Kidney epithelial cell (primary cell): ENCODE measurements around the gene GRM7. TPM values are rescaled to one million over a fixed set of nuclear protein-coding genes. Genes with fewer than 3 reads are reported as not detected.

ENCODE experiments used
- DNase-seq: peaks from one replicate; pipeline ENCODE4 v3.0.0-alpha.2; 2010; ENCODE audit warnings: low read depth
- H3K27me3 ChIP-seq: 2 replicates; pipeline ENCODE4 v1.6.0; 2011; ENCODE audit warnings: low read length; ENCODE audit not compliant: control insufficient read depth, insufficient read depth
- H3K36me3 ChIP-seq: 2 replicates; pipeline ENCODE4 v1.5.1; 2011; ENCODE audit warnings: low read length; ENCODE audit not compliant: control insufficient read depth, insufficient read depth
- H3K4me3 ChIP-seq: 2 replicates; pipeline ENCODE4 v1.5.1; 2011; ENCODE audit warnings: low read depth, mild to moderate bottlenecking, control low read depth, low read length
- total RNA-seq: library from RNA; depleted of rRNA; stranded (reverse); fragments of >200 nt; gene quantifications from 2 replicates; pipeline ENCODE4 v1.2.3, GENCODE V29; 2015
- TF ChIP-seq, protein P1 (sequence below): IDR thresholded peaks from 2 replicates; pipeline ENCODE4 v1.5.1; 2011; ENCODE audit warnings: mild to moderate bottlenecking, moderate library complexity, low read length, control low read depth, inconsistent platforms; ENCODE audit not compliant: insufficient read depth, poor library complexity, severe bottlenecking

Gene GRM7
- total RNA-seq, 1 donor from 2014 or later, result 0.17 TPM

DNA sequence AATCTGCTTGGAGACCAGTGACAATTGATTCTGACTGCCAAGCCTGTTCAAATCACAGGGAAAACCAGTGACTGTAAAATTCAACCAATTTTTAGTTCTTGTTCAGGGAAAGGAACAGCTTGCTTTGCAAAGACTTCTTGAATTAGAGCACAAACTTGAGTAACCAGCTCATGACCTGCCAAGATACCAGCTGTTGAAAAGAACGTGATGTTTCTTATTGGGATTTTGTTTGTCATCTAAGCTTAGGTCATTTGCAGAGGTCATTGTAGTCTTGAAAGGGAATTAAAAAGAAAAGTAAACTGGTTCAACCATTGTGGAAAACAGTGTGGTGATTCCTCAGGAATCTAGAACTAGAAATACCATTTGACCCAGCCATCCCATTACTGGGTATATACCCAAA, 428.2 kb downstream of the GRM7 start:
- TF ChIP-seq, protein P1, sequence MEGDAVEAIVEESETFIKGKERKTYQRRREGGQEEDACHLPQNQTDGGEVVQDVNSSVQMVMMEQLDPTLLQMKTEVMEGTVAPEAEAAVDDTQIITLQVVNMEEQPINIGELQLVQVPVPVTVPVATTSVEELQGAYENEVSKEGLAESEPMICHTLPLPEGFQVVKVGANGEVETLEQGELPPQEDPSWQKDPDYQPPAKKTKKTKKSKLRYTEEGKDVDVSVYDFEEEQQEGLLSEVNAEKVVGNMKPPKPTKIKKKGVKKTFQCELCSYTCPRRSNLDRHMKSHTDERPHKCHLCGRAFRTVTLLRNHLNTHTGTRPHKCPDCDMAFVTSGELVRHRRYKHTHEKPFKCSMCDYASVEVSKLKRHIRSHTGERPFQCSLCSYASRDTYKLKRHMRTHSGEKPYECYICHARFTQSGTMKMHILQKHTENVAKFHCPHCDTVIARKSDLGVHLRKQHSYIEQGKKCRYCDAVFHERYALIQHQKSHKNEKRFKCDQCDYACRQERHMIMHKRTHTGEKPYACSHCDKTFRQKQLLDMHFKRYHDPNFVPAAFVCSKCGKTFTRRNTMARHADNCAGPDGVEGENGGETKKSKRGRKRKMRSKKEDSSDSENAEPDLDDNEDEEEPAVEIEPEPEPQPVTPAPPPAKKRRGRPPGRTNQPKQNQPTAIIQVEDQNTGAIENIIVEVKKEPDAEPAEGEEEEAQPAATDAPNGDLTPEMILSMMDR, result no peak
- H3K36me3 ChIP-seq, result no peaks in the 10 kb centered on the region
- no peak overlapping the region for H3K4me3 ChIP-seq
- H3K27me3 ChIP-seq, result no peaks in the 10 kb centered on the region
- no peak for DNase-seq

DNA sequence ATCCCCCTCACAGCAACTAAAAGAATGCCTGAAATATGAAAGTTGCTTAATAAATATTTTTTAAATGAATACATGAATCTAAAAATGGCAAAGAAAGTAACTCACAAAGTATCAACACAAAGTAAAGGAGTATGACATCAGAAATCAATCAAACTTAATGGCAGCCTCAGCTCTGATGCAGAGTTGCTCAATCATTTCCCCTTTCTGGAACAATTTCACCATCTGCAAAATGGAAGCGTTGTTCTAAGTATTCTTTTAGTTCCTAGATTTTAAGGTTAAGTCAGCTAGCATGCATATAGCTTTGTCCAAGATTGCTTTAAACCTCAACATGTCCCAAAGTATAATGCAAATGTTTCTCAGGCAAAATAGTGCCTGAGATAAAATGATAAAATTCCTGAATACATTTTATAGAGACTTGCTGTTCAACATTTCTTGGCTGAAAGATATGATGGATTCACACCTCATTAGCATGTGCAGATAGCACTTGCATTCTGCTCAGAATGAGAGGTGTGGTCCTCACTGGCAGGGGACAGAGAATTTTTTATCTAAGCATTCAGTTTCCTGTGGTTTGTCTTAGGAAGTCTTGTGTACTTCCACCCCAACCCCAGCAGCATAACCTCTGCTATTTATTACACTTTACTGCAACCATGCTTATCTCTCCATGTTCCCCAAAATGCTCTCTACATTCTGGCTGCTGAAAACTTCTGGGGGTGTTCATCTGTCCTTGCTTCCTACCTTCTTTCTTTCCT, 429.3 kb downstream of the GRM7 start:
- H3K27me3 ChIP-seq, result no peaks in the 10 kb centered on the region
- DNase-seq, result no peak
- TF ChIP-seq, protein P1, result no peak
- H3K36me3 ChIP-seq, result no peaks in the 10 kb centered on the region
- H3K4me3 ChIP-seq, result no peak overlapping the region

DNA sequence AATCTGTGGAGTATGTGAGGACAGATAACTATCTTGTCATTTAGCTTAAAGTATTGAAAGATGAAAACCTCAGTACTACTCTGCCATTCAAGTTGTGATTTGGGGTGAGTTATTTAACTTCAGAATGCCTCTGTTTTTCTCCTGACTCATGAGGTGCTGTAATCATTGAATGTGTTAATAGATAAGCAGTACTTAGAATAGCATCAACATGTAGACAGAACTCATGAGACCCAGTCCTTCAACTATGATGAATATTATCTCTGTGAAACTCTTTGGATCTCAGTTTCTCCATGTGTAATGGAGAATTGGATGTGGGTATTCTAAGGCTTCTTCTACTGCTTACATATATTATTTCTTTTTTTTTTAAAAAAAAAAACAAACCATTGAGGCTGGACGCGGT, 431.4 kb downstream of the GRM7 start:
- no peak for DNase-seq
- no peaks in the 10 kb centered on the region for H3K27me3 ChIP-seq
- TF ChIP-seq, protein P1, result no peak

DNA sequence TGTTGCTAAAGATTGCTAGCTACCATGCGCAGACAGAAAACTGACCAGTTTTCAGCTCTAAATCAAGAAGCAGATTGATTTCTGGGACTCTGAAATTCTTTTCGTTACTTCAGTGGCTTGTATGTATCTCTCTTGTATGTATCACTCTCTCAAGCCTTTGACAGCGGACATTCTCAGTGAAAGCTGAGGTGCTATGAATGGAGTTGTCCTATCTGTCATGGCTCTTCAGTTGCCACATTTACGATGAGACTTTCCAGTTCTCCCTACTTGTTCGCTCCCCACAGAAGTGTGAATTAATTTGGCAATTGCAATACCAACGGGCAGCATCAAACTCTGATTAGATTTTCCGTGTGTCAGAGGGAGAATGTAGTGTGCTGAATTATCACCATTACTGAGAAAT, 432.4 kb downstream of the GRM7 start:
- no peaks in the 10 kb centered on the region for H3K36me3 ChIP-seq
- no peak for DNase-seq
- H3K27me3 ChIP-seq, result no peaks in the 10 kb centered on the region
- TF ChIP-seq, protein P1, result no peak
- no peak overlapping the region for H3K4me3 ChIP-seq

More for the DNA sequence above, 431.4 kb downstream of the GRM7 start:
- H3K36me3 ChIP-seq, result no peaks in the 10 kb centered on the region
- no peak overlapping the region for H3K4me3 ChIP-seq

- no peak for DNase-seq
- TF ChIP-seq, protein P1, result no peak
- no peak overlapping the region for H3K4me3 ChIP-seq
- no peaks in the 10 kb centered on the region for H3K36me3 ChIP-seq
- no peaks in the 10 kb centered on the region for H3K27me3 ChIP-seq
Measured at GRCh38 chr3:7305561-7305960, 444.6 kb downstream of the GRM7 start.

GRCh38 chr3:7306901-7307300, 446.0 kb downstream of the GRM7 start:
- Histone ChIP-seq H3K36me3 (no peaks in the 10 kb centered on the region), H3K27me3 (no peaks in the 10 kb centered on the region), H3K4me3 (no peak overlapping the region)
- DNase-seq, result no peak
- TF ChIP-seq, protein P1, result no peak
